HG03135 (cell line): ENCODE data around the gene IL13RA1.
"Not testable (repeated sequence)": the region's sequence is repeated elsewhere in the genome, so short reads cannot be mapped to it uniquely, and the experiment has no call there.

Experiments used
- ATAC-seq: cut with Tn5 transposase; IDR thresholded peaks from one replicate; pipeline ENCODE4 v1.9.1; 2021; ENCODE audit warnings: mild to moderate bottlenecking, moderate library complexity; ENCODE audit not compliant: unreplicated experiment

IL13RA1 gene

GRCh38 chrX:118727686-118728339 is 407 bp downstream of the IL13RA1 start:
- no peak for ATAC-seq

GRCh38 chrX:118729042-118729652 is 1.7 kb downstream of the IL13RA1 start:
- no peak for ATAC-seq

GRCh38 chrX:118730500-118731247 is 3.3 kb downstream of the IL13RA1 start:
- no peak for ATAC-seq

GRCh38 chrX:118732551-118732950 is 5.1 kb downstream of the IL13RA1 start:
- not testable (repeated sequence) for ATAC-seq

DNA sequence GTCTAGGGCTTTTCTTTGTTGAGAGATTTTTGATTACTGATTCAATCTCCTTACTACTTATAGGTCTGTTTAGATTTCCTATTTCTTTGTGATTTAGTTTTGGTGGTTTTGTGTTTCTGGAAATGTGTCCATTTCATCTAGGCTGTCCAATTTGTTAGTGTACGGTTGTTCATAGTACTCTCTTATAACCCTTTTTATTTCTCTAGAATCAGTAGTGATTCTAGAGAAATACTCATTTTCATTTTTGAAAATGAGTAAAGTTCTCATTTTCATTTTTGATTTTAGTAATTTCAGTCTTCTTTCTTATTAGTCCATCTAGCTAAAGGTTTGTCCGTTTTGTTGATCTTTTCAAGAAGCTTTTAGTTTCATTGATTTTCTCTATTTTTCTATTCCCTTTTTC is 7.5 kb downstream of the IL13RA1 start:
- peak; percentile 53 for ATAC-seq

- peak; percentile 81 for ATAC-seq
Measured at GRCh38 chrX:118736394-118737010, 9.1 kb downstream of the IL13RA1 start.

DNA sequence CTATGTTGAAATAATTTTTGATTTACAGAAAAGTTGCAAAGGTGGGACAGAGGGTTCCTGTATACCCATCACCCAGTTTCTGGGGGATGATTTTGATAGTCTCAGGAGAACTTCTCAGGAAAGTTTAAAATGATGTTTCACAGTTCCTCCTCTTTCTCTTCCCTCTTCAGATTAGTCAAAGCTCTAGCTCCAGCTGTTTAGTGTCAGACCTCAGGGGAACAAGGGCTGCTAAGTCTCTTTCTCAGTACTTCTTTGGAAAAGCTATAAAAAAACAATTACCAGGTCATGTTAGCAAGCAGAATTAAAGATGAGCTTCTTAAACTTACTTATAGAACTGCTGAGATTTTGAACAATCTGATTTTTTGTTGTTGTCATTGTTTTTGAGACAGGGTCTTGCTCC is 12.2 kb downstream of the IL13RA1 start:
- no peak for ATAC-seq

- no peak for ATAC-seq
Measured at GRCh38 chrX:118740276-118740889, 13.0 kb downstream of the IL13RA1 start.

DNA sequence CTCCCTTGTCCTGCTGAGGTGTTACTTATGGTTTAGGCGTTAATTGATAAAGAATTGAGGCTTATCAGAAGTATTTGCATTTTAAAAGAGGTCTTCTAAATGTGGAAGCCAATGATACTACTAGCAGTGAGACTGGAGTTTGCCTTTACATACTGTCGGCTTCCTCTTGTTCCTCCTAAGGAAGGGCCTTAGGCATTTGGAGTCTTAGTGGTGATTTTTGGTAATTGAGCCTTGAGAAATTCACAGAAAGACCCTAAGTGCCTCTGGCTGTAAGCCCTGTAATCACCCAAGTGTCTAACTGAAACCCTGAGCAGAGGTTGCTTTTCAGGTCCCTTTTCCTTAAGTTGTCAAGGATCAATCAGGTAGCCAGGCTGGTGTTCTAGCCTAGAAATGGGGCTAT is 14.8 kb downstream of the IL13RA1 start:
- no peak for ATAC-seq

GRCh38 chrX:118745570-118745969 is 18.2 kb downstream of the IL13RA1 start:
- ATAC-seq = no peak

DNA sequence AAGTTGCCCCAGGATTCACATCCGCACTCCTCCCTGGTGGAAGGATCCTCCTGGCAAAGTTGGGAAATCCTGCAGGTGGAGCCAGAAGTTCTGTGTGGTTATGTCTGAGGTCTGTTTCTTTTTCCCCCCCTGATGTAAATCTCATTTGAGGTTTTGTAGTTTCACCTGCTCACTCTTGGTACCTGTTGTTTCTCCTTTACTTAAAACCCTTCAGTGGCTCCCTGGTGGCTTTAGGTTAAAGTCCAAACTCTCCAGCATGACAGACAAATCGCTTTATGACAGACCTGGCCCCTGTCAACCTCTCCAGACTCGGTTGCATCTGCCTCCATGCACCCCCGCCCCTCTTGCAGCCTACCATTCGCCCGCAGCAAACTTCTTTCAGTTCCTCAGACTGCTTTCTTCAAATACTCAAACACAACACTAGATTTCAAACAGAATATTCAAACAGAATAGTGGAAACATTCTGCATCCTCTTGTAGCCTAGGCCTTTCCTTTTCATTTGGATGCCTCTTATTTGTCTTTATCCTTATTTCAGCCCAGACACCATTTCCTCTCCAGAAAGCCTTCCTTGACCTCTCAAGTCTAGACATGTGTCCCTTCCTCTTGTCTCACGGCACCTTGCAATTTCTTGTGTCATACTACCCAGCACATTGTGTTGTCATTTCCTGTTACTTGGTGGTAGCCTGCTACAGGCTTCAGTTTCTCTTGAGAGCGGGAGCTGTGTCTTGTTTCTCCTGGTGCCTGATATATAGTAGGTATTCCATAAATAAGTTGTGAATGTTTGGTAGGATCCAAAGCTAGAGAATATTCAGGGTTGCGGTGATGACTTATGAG is 24.8 kb downstream of the IL13RA1 start:
- ATAC-seq = peak; percentile 90

DNA sequence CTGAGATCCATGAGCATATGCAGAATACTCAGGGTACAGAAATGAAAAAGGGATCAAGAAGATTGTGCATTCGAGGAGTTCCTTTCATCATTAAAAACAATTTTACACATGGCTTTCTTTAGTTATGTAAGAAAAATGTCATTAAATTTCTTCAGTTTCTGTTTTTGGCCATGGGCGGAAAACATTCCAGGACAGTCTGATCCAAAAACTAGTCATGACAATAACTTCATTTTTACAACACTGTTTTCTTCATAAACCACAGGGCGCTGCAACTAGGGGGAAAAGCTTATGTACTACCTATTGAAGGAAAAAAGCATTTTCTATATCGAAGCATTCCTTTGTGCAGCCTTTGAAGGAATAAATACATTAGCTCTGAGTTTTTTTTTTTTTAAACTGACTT is 28.2 kb downstream of the IL13RA1 start:
- no peak for ATAC-seq

GRCh38 chrX:118756101-118756500 is 28.7 kb downstream of the IL13RA1 start:
- ATAC-seq = no peak

DNA sequence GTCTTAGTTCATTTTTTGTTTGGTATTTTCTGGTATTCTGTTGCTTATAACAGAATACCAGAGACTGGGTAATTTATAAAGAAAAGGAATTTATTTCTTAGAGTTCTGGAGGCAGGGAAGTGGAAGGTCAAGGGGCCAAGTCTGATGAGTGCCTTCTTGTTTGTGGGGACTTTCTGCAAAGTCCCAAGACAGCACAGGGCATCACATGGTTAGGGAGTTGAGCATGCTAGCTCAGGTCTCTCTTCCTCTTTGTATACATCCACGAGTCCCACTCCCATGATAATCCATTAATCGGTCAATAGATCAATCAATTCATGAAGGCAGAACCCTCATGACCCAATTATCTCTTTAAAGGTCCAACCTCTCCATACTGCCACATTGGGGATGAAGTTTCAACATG is 31.1 kb downstream of the IL13RA1 start:
- no peak for ATAC-seq

DNA sequence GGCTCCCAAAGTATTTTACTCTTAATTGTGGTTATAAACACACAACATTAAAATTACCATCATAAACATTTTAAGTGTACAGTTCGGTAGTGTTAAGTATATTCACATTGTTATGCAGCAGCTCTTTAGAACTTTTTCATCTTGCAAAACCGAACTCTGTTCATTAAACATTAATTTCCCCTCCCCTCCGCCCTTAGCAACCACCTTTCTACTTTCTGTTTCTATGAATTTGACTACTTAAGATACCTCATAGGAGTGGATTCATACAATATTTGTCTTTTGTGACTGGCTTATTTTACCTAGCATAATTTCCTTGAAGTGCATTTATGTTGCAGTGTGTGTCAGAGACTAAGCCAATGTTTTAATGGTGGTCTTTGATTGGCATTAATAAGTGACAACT is 32.6 kb downstream of the IL13RA1 start:
- ATAC-seq = no peak

- ATAC-seq = no peak
Measured at GRCh38 chrX:118761939-118762707, 34.7 kb downstream of the IL13RA1 start.

- ATAC-seq = no peak
Measured at GRCh38 chrX:118763489-118763888, 36.1 kb downstream of the IL13RA1 start.

DNA sequence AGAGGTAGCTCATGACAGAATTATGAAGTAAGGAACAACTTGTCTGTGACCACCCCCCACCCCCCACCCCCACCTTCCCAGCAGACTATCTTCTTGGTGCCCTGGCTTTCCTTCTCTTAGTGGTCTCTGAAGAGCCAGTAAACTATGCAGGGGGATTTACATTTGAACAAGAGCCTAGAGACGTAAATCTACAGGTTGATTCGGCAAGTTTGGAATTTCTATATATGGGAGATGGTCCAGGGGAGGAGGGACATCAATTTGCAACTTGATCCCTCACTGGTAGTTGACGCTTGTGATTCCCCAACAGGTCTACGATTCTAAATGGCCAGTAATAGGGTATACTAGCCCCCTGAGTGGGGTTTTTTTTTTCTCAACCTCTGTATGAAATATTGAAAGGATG is 36.7 kb downstream of the IL13RA1 start:
- no peak for ATAC-seq

DNA sequence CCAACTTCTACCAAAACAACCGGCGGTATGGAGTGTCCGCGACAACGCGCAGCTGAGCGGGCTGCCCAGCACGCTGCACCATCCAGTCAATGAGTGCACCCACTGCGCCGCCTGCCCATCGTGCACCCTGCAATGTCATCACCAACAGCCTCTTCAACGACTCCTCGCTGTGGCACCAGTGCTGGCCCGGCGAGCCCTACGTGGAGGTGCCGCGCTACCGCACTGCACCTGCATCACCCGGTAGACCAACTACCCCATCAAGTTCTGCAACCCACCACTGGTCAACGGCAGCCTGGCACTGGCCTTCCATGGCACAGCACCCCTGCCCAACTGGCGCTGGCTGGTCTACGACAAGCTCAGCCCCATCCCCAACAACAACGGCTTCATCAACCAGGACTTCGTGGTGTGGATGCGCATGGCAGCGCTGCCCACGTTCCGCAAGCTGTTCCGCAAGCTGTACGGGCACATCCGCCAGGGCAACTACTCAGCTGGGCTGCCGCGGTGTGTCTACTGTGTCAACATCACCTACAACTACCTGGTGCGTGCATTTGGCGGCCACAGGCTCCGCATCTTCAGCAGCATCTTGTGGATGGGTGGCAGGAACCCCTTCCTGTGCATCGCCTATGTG is 42.8 kb downstream of the IL13RA1 start:
- ATAC-seq = no peak
